ENCODE results near the gene ADAM10.
A peak's percentile ranks its signal among the peaks of the same experiment; 100 is the strongest.

ADAM10 gene

DNA sequence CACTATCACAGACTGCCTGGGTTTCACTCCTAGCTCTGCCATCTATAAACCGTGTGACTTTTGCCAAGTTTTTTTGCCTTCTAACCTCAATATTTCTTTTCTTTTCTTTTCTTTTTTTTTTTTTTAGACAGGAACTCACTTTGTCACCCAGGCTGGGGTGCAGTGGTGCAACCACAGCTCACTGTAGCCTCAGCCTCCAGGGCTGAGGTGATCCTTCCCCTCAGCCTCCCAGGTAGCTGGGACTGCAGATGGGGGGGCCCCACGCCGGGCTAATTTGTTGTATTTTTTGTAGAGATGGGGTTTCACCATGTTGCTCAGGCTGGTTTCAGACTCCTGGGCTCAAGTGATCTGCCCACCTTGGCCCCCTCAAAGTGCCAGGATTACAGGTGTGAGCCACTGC, 3.2 kb upstream of the ADAM10 start:
- no peak for DNase-seq

GRCh38 chr15:58748852-58749531, 515 bp downstream of the ADAM10 start:
- DNase-seq = no peak

- DNase-seq = no peak
These were observed 1.3 kb downstream of the ADAM10 start for GRCh38 chr15:58748040-58748851.

GRCh38 chr15:58746174-58746573, 3.3 kb downstream of the ADAM10 start:
- no peak for DNase-seq

DNA sequence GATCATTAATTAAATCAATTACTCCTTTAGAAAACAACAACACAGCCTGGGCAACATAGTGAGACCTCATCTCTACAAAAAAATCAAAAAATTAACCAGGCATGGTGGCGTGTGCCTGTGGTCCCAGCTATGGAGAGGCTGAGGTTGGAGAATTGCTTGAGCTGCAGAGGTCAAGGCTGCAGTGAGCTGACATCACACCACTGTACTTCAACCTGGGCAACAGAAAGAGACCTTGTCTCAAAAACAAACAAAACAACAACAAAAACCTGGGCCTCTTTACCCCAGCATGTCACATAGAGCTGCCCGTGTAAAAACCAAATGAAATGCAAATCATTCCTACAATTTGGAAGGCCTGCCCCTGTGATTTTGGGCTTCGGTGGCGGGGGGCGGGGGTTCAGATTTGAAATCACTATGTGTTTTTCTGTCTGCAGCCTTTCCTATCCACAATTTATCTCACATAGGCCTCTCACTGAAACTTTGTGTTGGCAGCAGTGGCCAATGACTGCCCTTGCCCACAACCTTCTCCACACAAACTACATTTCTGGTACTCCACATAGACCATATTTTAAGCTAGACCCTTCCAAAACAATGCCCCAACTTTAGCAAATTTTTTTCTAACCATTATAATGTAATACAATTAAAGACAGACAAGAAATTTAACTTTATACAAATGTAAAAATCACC, 6.5 kb downstream of the ADAM10 start:
- no peak for DNase-seq

DNA sequence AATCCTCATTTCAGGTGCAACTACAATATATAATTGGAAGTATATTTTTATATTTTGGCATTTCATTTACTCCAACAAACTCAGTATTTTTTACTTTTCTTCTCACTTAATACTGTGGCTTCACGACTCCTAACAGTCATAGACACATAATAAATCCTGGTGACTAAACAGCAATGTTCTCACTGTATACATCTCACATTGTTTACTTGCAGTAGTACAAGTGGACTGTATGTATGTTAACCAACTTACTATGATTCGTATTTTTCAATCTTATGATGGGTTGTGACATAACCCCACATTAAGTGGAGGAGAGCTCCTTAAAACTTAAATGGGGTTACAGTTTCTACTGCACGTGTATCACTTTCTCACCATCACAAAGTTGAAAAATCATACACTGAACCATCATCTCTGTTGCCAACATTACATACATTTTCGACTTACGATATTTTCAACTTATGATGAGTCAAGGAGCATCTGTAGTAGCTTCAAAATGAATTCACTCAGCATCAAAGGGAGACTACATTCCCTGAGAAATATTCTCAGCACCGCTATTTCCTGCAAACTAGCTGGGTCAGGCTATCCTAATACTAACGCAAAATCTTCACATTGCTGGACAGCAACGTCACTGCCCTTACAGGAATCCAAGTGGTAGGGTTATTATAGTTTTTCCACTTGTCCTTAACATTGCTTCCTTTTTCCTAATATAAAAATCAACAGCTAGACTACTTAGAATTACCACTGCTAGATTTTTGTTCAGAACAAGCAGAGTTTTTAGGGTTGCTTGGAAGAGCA, 7.3 kb downstream of the ADAM10 start:
- DNase-seq = no peak

DNA sequence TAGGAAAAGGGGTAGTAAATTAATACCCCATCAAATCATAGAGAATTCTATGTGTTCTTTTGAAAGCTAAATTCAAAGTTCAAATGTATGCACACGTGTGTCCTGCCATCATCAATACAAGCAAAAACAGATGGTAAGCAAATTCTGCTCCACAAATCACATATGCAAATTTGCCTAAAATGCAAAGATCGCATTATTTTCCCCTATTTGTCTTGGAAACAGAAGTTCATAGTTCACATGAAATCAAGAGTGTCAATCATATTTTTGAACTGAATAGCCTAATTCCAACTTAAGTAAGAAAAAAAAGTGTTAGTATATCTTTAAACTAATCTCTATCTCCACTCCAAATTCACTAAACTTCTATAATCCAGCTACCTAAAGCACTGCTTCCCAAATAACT, 8.5 kb downstream of the ADAM10 start:
- DNase-seq = no peak

DNA sequence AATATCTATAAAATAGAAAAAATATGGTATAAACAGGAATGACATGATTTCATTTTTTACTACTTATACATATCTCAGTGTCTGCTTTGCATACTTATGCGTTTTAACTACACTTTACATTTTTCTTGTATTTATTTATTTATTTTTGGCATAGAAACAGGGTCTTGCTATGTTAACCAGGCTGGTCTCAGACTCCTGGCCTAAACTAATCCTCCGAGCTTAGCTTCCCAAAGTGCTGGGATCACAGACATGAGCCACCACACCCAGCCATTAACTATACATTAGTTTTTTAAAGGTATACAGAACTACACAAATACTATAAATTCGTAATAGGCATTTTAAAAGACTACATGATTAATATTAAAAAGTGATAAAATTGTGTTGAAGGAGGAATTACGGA, 9.1 kb downstream of the ADAM10 start:
- DNase-seq = no peak

GRCh38 chr15:58738046-58738707, 11.3 kb downstream of the ADAM10 start:
- no peak for DNase-seq

- no peak for DNase-seq
These were observed 12.2 kb downstream of the ADAM10 start for GRCh38 chr15:58737298-58737697.

DNA sequence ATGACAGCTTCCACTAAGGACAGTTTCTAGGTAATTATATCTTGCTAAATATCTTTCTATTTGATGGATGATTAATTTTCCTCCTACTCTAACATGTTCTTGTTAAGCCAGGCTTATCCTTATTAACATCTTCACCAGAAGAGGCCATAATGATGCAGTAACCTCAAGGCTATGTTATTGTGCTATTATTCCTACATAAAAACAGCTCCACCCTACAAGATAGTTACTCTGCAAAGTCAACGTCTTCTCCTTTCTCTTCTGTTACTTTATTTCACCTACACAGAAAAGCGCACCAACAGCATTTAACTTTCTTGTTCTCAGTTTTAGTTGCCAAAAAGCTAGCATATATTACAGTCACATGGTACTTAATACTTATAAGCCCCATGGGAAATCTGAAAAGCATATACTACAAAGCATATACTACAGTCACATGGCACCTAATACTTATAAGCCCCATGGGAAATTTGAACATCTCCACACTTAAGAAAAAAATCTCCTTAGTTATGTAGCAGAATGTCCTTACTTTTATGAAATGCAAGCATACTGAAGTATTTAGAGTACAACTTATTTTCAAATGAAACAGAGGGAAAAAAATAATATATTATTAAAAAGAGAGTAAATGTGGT, 13.4 kb downstream of the ADAM10 start:
- no peak for DNase-seq

DNA sequence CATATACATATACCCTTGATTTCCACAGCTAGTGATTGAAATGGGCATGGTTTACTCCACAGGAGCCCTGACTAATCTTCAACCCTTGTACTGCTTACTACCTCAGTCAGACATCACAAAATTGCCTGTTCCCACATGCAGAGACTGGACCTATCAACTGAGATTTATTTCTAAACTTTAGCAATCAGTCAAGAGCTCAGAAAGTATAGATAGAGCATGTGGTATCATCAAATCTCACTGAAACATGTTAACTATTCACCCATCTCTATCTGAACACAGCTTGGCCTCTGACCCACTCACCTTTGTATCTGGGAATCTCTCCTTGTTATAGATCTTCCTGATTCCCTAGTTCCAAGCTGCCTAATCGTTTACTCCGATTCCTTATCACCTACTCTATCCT, 14.6 kb downstream of the ADAM10 start:
- DNase-seq = no peak

DNA sequence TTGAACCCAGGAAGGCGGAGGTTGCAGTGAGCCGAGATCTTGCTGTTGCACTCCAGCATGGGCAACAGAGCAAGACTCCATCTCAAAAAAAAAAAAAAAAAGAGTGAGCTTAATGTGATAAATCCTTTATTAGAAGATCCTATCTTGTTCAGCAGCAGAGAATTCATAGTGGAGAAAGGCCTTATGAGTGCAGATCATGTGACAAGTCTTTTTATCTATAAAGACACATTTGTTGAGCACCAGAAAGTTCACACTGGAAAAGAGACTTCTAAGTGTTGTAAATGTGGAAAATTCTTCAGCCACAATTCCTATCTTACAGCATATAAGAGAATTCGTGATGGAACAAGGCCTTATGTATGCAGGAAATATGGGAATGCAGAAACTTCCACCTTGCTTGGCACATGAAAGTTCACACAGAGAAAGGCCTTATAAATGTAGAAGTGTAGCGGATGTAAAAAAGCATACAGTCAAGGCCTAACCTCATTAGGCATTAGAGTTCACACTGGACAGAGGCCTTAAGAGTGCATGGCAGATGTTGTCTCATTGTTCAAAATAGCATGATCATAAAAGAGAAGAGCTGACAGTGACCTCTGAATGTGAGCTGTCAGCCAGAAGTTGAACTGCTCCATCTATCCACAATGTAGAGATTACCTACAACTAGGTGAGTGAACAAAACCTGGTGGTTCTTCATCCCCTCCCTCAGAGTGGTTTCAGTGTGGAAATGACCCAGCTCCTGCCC, 16.7 kb downstream of the ADAM10 start:
- no peak for DNase-seq

GRCh38 chr15:58731756-58732535, 17.6 kb downstream of the ADAM10 start:
- DNase-seq = no peak

- no peak for DNase-seq
These were observed 22.6 kb downstream of the ADAM10 start for GRCh38 chr15:58726867-58727266.

- DNase-seq = peak; percentile 32
These were observed 25.0 kb downstream of the ADAM10 start for GRCh38 chr15:58724466-58724865.

GRCh38 chr15:58717357-58717756, 32.1 kb downstream of the ADAM10 start:
- DNase-seq = no peak

GRCh38 chr15:58716027-58716426, 33.5 kb downstream of the ADAM10 start:
- DNase-seq = no peak

DNA sequence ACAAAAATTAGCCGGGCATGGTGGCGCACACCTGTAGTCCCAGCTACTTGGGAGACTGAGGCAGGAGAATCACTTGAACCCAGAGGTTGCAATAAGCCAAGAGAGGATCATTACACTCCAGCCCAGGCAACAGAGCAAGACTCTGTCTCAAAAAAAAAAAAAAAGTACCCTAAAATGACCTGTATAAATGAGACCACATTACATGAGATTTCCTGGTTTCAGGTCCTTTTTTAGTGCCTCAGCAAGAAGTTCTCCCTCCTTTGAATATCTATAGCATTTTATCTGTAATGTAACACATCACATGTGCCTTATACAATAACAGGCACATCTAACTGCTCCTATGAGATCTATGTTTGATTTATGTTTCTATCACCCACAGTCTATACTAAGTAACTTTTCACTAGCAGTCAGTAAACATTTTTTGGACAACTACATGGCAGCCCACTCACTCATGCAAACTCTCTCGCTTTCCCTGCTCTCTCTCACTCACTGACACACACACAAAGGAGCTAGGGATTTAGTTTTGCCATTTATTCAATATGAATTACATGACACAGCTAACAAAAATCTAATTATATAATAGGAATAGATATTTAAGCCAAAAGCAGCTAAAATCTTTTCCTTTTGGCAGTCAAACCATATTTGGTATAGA, 34.1 kb downstream of the ADAM10 start:
- no peak for DNase-seq

GRCh38 chr15:58710701-58711100, 38.8 kb downstream of the ADAM10 start:
- DNase-seq = no peak

All from NCI-H1436 treated with DMSO at 0.1 percent for 48 hours (cell line).